GM23338 (cell line): ENCODE data around the gene ALKBH8. TPM values are rescaled to one million over a fixed set of nuclear protein-coding genes. Genes with fewer than 3 reads are reported as not detected.

Source experiments
- ATAC-seq: fragments of 200-7000 bp; cut with Tn5 transposase; 3 replicates; pipeline ENCODE4 v1.9.1; 2020
- DNase-seq: peaks from one replicate; pipeline ENCODE4 v3.0.0-alpha.2; 2015; ENCODE audit warnings: low spot score
- H2AFZ ChIP-seq: fragments of 200-600 bp; sonication (generic); 2 replicates; pipeline ENCODE4 v1.8.0; 2016; ENCODE audit warnings: antibody characterized with exemption, mild to moderate bottlenecking, moderate library complexity
- H3F3A ChIP-seq: fragments of 200-600 bp; sonication (generic); replicated peaks from 2 replicates; pipeline ENCODE4 v1.8.0; 2017; ENCODE audit warnings: antibody characterized with exemption, mixed run types, low read depth
- H3K27ac ChIP-seq: fragments of 200-600 bp; sonication (generic); 2 replicates; pipeline ENCODE4 v1.6.1; 2016; ENCODE audit warnings: low read depth
- H3K27me3 ChIP-seq: fragments of 200-600 bp; sonication (generic); 2 replicates; pipeline ENCODE4 v1.8.0; 2016; ENCODE audit warnings: mild to moderate bottlenecking, mixed run types, moderate library complexity; ENCODE audit not compliant: insufficient read depth
- H3K36me3 ChIP-seq: fragments of 200-600 bp; sonication (generic); 2 replicates; pipeline ENCODE4 v1.8.0; 2016; ENCODE audit warnings: mild to moderate bottlenecking; ENCODE audit not compliant: insufficient read depth
- H3K4me1 ChIP-seq: fragments of 200-600 bp; sonication (generic); 2 replicates; pipeline ENCODE4 v1.8.0; 2016; ENCODE audit warnings: mild to moderate bottlenecking, moderate library complexity; ENCODE audit not compliant: insufficient read depth
- H3K4me2 ChIP-seq: fragments of 200-600 bp; sonication (generic); 2 replicates; pipeline ENCODE4 v1.7.1; 2017; ENCODE audit warnings: mixed run types
- H3K4me3 ChIP-seq: fragments of 200-600 bp; sonication (generic); 2 replicates; pipeline ENCODE4 v1.6.1; 2016; ENCODE audit warnings: mixed run types
- H3K79me2 ChIP-seq: fragments of 200-600 bp; sonication (generic); replicated peaks from 2 replicates; pipeline ENCODE4 v1.8.0; 2017; ENCODE audit warnings: mild to moderate bottlenecking; ENCODE audit not compliant: insufficient read depth
- H3K9me2 ChIP-seq: fragments of 200-600 bp; sonication (generic); 2 replicates; pipeline ENCODE4 v1.8.0; 2017; ENCODE audit not compliant: insufficient read depth
- H4K20me1 ChIP-seq: fragments of 200-600 bp; sonication (generic); replicated peaks from 2 replicates; pipeline ENCODE4 v1.8.0; 2017; ENCODE audit warnings: mild to moderate bottlenecking; ENCODE audit not compliant: insufficient read depth
- H3K27ac Mint-ChIP-seq: 2 replicates; pipeline ENCODE4 v1.8.0; 2020; ENCODE audit warnings: inconsistent platforms, mild to moderate bottlenecking, moderate library complexity, mixed read lengths
- H3K27me3 Mint-ChIP-seq: 3 replicates; pipeline ENCODE4 v1.8.0; 2022; ENCODE audit warnings: low read depth, mild to moderate bottlenecking, moderate library complexity, mixed read lengths, inconsistent platforms; ENCODE audit not compliant: insufficient read depth, poor library complexity
- H3K36me3 Mint-ChIP-seq: 3 replicates; pipeline ENCODE4 v1.8.0; 2021; ENCODE audit warnings: low read depth, mild to moderate bottlenecking, inconsistent platforms, moderate library complexity, mixed read lengths
- H3K4me1 Mint-ChIP-seq: 3 replicates; pipeline ENCODE4 v1.8.0; 2020; ENCODE audit warnings: mild to moderate bottlenecking, inconsistent platforms, mixed read lengths
- H3K4me3 Mint-ChIP-seq: 3 replicates; pipeline ENCODE4 v1.8.0; 2021; ENCODE audit warnings: moderate library complexity, mild to moderate bottlenecking, inconsistent platforms, mixed read lengths
- H3K9me3 Mint-ChIP-seq: 3 replicates; pipeline ENCODE4 v1.8.0; 2020; ENCODE audit warnings: moderate library complexity, mild to moderate bottlenecking, inconsistent platforms, mixed read lengths
- ETS1 ChIP-seq: IDR thresholded peaks from 2 replicates; pipeline ENCODE4 v1.6.1; 2016; ENCODE audit warnings: antibody characterized with exemption
- EZH2 ChIP-seq: fragments of 200-600 bp; sonication (generic); IDR thresholded peaks from one replicate; pipeline ENCODE4 v1.8.0; 2017; ENCODE audit warnings: antibody characterized with exemption, mild to moderate bottlenecking, low read depth; ENCODE audit not compliant: unreplicated experiment
- NANOG ChIP-seq: IDR thresholded peaks from 2 replicates; pipeline ENCODE4 v1.6.1; 2016; ENCODE audit warnings: antibody characterized with exemption, borderline replicate concordance
- POLR2AphosphoS5 ChIP-seq: IDR thresholded peaks from 2 replicates; pipeline ENCODE4 v1.6.1; 2016; ENCODE audit warnings: antibody characterized with exemption, low read depth
- REST ChIP-seq: IDR thresholded peaks from one replicate; pipeline ENCODE4 v1.6.1; 2018; ENCODE audit warnings: antibody characterized with exemption; ENCODE audit not compliant: unreplicated experiment
- STAT1 ChIP-seq: IDR thresholded peaks from one replicate; pipeline ENCODE4 v1.6.1; 2016; ENCODE audit warnings: antibody characterized with exemption; ENCODE audit not compliant: unreplicated experiment
- ZNF114 ChIP-seq: fragments of 250-450 bp; sonication (Bioruptor Pico); IDR thresholded peaks from 2 replicates; pipeline ENCODE4 v1.5.0; 2020; ENCODE audit warnings: mild to moderate bottlenecking, moderate library complexity
- ZNF331 ChIP-seq: fragments of 250-450 bp; sonication (Bioruptor Pico); IDR thresholded peaks from 2 replicates; pipeline ENCODE4 v1.5.0; 2020; ENCODE audit warnings: low read depth, mild to moderate bottlenecking, moderate library complexity
- ZNF462 ChIP-seq: fragments of 250-450 bp; sonication (Bioruptor Pico); IDR thresholded peaks from 2 replicates; pipeline ENCODE4 v1.5.0; 2020; ENCODE audit warnings: mild to moderate bottlenecking, moderate library complexity
- polyA plus RNA-seq: library from polyadenylated mRNA; unstranded; fragments of >200 nt; fragmentation: Nextera tagmentation; extraction: Ambion mirVana; gene quantifications from 2 replicates; pipeline ENCODE4 v1.2.1, GENCODE V29; 2016
- total RNA-seq: library from RNA; depleted of rRNA; stranded (reverse); fragments of >200 nt; shearing (Covaris generic); gene quantifications from 2 replicates; pipeline ENCODE4 v1.2.3, GENCODE V29; 2014

The ALKBH8 gene
- total and polyA plus RNA-seq, 2 experiments from 2014 or later = 8.9 to 14.2 TPM

- Histone ChIP-seq H4K20me1 (no peaks in the 10 kb centered on the region), H3K27ac (no peak overlapping the region), H3K27me3 (no peaks in the 10 kb centered on the region), H3K9me2 (no peaks in the 10 kb centered on the region), H3K4me2 (no peak overlapping the region), H2AFZ (no peak overlapping the region), H3K4me3 (no peak overlapping the region), H3F3A (no peaks in the 10 kb centered on the region), H3K36me3 (peaks cover 7% of the 10 kb centered on the region; the same call in 1 of the 2 replicates), H3K4me1 (no peaks in the 10 kb centered on the region), H3K79me2 (no peaks in the 10 kb centered on the region)
- TF ChIP-seq POLR2AphosphoS5 (no peak), NANOG (no peak), STAT1 (no peak), ZNF114 (CRISPR knock-in tag) (no peak), ETS1 (no peak), EZH2 (no peak), REST (no peak), ZNF331 (CRISPR knock-in tag) (no peak), ZNF462 (CRISPR knock-in tag) (no peak)
- DNase-seq (no peak), ATAC-seq (no peak)
- H3K9me3 Mint-ChIP-seq = no peaks in the 10 kb centered on the region
- H3K27ac Mint-ChIP-seq = no peak overlapping the region
- no peaks in the 10 kb centered on the region for H3K4me1 Mint-ChIP-seq
- no peaks in the 10 kb centered on the region for H3K27me3 Mint-ChIP-seq
- H3K36me3 Mint-ChIP-seq = peaks cover 15% of the 10 kb centered on the region; the same call in 2 of the 3 replicates
- no peak overlapping the region for H3K4me3 Mint-ChIP-seq
These were observed 17.6 kb downstream of the ALKBH8 start for GRCh38 chr11:107547961-107548360.
